Ishikawa (cell line): ENCODE results near the gene SOX4.

ENCODE experiments used
- CEBPB ChIP-seq: IDR thresholded peaks from 2 replicates; pipeline ENCODE4 v1.6.1; 2012
- CREB1 ChIP-seq: IDR thresholded peaks from 2 replicates; pipeline ENCODE4 v1.6.1; 2012; ENCODE audit warnings: low read depth
- EGR1 ChIP-seq: IDR thresholded peaks from 2 replicates; pipeline ENCODE4 v1.6.1; 2012
- EP300 ChIP-seq: IDR thresholded peaks from 2 replicates; pipeline ENCODE4 v1.6.1; 2012; ENCODE audit warnings: borderline replicate concordance
- FOXM1 ChIP-seq: IDR thresholded peaks from 2 replicates; pipeline ENCODE4 v1.6.1; 2012; ENCODE audit warnings: low read depth, borderline replicate concordance
- NFIC ChIP-seq: IDR thresholded peaks from 2 replicates; pipeline ENCODE4 v1.6.1; 2012
- RAD21 ChIP-seq: IDR thresholded peaks from 2 replicates; pipeline ENCODE4 v1.6.1; 2012; ENCODE audit warnings: low read depth
- TAF1 ChIP-seq: IDR thresholded peaks from 2 replicates; pipeline ENCODE4 v1.6.1; 2012; ENCODE audit warnings: low read depth, mild to moderate bottlenecking
- TCF12 ChIP-seq: IDR thresholded peaks from 2 replicates; pipeline ENCODE4 v1.6.1; 2012; ENCODE audit warnings: low read depth
- TEAD4 ChIP-seq: IDR thresholded peaks from 2 replicates; pipeline ENCODE4 v1.6.1; 2012
- YY1 ChIP-seq: IDR thresholded peaks from 2 replicates; pipeline ENCODE4 v1.6.1; 2012; ENCODE audit warnings: low read depth
- ZBTB7A ChIP-seq: IDR thresholded peaks from 2 replicates; pipeline ENCODE4 v1.6.1; 2012; ENCODE audit warnings: low read depth
- TF ChIP-seq, protein P1 (sequence below): IDR thresholded peaks from 2 replicates; pipeline ENCODE4 v1.6.1; 2012
- TF ChIP-seq, protein P2 (sequence below): IDR thresholded peaks from 2 replicates; pipeline ENCODE4 v1.6.1; 2012
- TF ChIP-seq, protein P3 (sequence below): IDR thresholded peaks from 2 replicates; pipeline ENCODE4 v1.6.1; 2012; ENCODE audit warnings: low read depth, mild to moderate bottlenecking

The SOX4 gene

DNA sequence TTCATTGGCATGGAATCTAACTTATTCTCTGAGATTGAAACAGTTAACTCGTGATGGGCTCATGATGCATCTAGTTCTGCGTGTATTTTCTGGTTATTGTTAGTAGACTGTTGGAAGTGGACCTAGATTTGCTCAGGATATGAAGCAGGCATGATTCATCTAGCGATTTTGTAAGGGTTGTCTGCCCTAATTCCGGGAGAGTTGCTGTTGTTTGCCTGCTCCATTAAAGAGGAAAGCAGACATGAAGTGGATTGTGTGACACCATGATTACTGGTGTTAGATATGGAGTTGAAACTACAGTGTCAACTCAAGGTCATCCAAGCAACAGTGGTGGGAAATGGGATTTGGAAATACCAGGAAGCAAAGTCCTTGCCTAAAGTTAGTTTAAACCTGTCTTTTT lies 41.0 kb downstream of the SOX4 start:
- TF ChIP-seq, protein P1, sequence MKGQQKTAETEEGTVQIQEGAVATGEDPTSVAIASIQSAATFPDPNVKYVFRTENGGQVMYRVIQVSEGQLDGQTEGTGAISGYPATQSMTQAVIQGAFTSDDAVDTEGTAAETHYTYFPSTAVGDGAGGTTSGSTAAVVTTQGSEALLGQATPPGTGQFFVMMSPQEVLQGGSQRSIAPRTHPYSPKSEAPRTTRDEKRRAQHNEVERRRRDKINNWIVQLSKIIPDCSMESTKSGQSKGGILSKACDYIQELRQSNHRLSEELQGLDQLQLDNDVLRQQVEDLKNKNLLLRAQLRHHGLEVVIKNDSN, result no peak
- TF ChIP-seq ZBTB7A (no peak), TCF12 (no peak)

DNA sequence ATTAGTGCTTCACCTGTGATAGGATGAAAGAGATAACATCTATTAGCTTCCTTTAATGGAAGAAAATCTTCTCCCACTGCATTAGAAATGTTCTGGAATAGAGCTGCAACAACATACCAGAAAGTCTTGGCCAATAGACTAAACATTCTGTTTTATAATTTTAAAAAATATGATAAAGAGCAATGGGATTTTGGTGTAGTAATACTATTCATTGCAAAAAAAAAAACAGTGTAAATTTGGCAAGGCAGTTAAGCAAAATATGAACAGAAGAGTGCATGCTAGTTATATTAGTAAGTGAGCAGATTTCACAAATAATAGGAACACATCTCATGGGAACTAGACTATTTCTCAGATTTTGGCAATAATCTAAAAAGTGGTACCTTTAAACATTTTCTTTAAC lies 43.3 kb downstream of the SOX4 start:
- no peak for TF ChIP-seq CREB1
- TF ChIP-seq ZBTB7A, result no peak
- no peak for TF ChIP-seq TAF1
- TF ChIP-seq, protein P2, sequence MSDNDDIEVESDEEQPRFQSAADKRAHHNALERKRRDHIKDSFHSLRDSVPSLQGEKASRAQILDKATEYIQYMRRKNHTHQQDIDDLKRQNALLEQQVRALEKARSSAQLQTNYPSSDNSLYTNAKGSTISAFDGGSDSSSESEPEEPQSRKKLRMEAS, result no peak
- TF ChIP-seq EP300, result no peak
- TF ChIP-seq YY1, result no peak
- TF ChIP-seq, protein P3, sequence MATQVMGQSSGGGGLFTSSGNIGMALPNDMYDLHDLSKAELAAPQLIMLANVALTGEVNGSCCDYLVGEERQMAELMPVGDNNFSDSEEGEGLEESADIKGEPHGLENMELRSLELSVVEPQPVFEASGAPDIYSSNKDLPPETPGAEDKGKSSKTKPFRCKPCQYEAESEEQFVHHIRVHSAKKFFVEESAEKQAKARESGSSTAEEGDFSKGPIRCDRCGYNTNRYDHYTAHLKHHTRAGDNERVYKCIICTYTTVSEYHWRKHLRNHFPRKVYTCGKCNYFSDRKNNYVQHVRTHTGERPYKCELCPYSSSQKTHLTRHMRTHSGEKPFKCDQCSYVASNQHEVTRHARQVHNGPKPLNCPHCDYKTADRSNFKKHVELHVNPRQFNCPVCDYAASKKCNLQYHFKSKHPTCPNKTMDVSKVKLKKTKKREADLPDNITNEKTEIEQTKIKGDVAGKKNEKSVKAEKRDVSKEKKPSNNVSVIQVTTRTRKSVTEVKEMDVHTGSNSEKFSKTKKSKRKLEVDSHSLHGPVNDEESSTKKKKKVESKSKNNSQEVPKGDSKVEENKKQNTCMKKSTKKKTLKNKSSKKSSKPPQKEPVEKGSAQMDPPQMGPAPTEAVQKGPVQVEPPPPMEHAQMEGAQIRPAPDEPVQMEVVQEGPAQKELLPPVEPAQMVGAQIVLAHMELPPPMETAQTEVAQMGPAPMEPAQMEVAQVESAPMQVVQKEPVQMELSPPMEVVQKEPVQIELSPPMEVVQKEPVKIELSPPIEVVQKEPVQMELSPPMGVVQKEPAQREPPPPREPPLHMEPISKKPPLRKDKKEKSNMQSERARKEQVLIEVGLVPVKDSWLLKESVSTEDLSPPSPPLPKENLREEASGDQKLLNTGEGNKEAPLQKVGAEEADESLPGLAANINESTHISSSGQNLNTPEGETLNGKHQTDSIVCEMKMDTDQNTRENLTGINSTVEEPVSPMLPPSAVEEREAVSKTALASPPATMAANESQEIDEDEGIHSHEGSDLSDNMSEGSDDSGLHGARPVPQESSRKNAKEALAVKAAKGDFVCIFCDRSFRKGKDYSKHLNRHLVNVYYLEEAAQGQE, result no peak
- TF ChIP-seq RAD21, result no peak
- TF ChIP-seq EGR1, result no peak
- no peak for TF ChIP-seq CEBPB
- TF ChIP-seq FOXM1, result no peak
- TF ChIP-seq, protein P1, result no peak
- no peak for TF ChIP-seq NFIC
- TF ChIP-seq TEAD4, result no peak
- no peak for TF ChIP-seq TCF12

DNA sequence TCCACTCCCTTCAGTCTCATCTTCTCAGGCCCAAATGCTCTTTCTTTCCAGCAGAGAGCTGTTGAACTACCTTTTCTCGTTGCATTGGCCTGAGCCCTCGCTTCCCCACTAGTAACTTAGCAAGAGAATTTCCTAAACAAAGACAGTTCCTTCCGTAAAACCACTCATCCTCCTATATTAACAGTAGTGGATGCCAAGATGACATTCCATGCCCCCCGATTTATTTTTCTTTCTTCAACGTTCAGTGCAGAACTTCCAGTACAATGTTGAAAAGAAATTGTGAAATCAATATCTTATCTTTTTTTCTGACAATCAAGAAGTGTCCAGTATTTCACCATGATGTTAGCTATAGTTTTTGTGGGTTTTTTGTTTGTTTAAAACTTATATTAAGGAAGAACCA lies 45.8 kb downstream of the SOX4 start:
- TF ChIP-seq YY1 (no peak), TCF12 (no peak), ZBTB7A (no peak), TAF1 (no peak), TEAD4 (no peak), EGR1 (no peak), FOXM1 (no peak), NFIC (no peak), RAD21 (no peak), EP300 (no peak), CEBPB (no peak), CREB1 (no peak)
- TF ChIP-seq, protein P2, result no peak
- TF ChIP-seq, protein P1, result no peak
- TF ChIP-seq, protein P3, result no peak
